Measurements from ENCODE around the gene RSPO1.
"Not testable (repeated sequence)": the region's sequence is repeated elsewhere in the genome, so short reads cannot be mapped to it uniquely, and the experiment has no call there.

The RSPO1 gene

GRCh38 chr1:37634244-37634991 is at the start of gene RSPO1:
RSPO1 (minus strand) TSS chr1:37634892; CDS start chr1:37629661, 5,231 bp downstream.
- DNase-seq (ENCODE audit: low read depth): no peak

- not testable (repeated sequence) for DNase-seq (ENCODE audit: low read depth)
Observed at GRCh38 chr1:37684182-37684581, 49.5 kb upstream of the RSPO1 start.

- DNase-seq (ENCODE audit: low read depth): peak; percentile 81
Observed at GRCh38 chr1:37682334-37682987, 47.8 kb upstream of the RSPO1 start.

GRCh38 chr1:37680933-37681332 is 46.2 kb upstream of the RSPO1 start:
- DNase-seq (ENCODE audit: low read depth): no peak

- DNase-seq (ENCODE audit: low read depth): no peak
Observed at GRCh38 chr1:37677808-37678207, 43.1 kb upstream of the RSPO1 start.

- no peak for DNase-seq (ENCODE audit: low read depth)
Observed at GRCh38 chr1:37677143-37677439, 42.4 kb upstream of the RSPO1 start.

- no peak for DNase-seq (ENCODE audit: low read depth)
Observed at GRCh38 chr1:37676281-37677142, 41.8 kb upstream of the RSPO1 start.

- peak; percentile 38 for DNase-seq (ENCODE audit: low read depth)
Observed at GRCh38 chr1:37673920-37674319, 39.2 kb upstream of the RSPO1 start.

- no peak for DNase-seq (ENCODE audit: low read depth)
Observed at GRCh38 chr1:37672136-37672870, 37.6 kb upstream of the RSPO1 start.

GRCh38 chr1:37671261-37671660 is 36.6 kb upstream of the RSPO1 start:
- DNase-seq (ENCODE audit: low read depth): no peak

GRCh38 chr1:37670133-37670532 is 35.4 kb upstream of the RSPO1 start:
- no peak for DNase-seq (ENCODE audit: low read depth)

GRCh38 chr1:37667023-37667671 is 32.5 kb upstream of the RSPO1 start:
- no peak for DNase-seq (ENCODE audit: low read depth)

GRCh38 chr1:37666241-37666867 is 31.7 kb upstream of the RSPO1 start:
- DNase-seq (ENCODE audit: low read depth): no peak

GRCh38 chr1:37663426-37664000 is 28.8 kb upstream of the RSPO1 start:
- DNase-seq (ENCODE audit: low read depth): no peak

GRCh38 chr1:37662031-37662755 is 27.5 kb upstream of the RSPO1 start:
- no peak for DNase-seq (ENCODE audit: low read depth)

GRCh38 chr1:37661401-37661800 is 26.7 kb upstream of the RSPO1 start:
- DNase-seq (ENCODE audit: low read depth): no peak

- no peak for DNase-seq (ENCODE audit: low read depth)
Observed at GRCh38 chr1:37660664-37661063, 26.0 kb upstream of the RSPO1 start.

GRCh38 chr1:37658486-37658885 is 23.8 kb upstream of the RSPO1 start:
- DNase-seq (ENCODE audit: low read depth): no peak

- no peak for DNase-seq (ENCODE audit: low read depth)
Observed at GRCh38 chr1:37657620-37658412, 23.1 kb upstream of the RSPO1 start.

All from activated T-cell treated with anti-CD3 and anti-CD28 coated beads for 1 hour (primary cell).